K562 (cell line): ENCODE results near the gene DMAC2. TPM values are rescaled to one million over a fixed set of nuclear protein-coding genes. Genes with fewer than 3 reads are reported as not detected.
A peak's percentile ranks its signal among the peaks of the same experiment; 100 is the strongest.

Experiments used
- ATAC-seq: fragments of 200-7000 bp; cut with Tn5 transposase; 3 replicates; pipeline ENCODE4 v1.9.1; 2020; ENCODE audit warnings: moderate library complexity
- BruUV-seq: library from RNA; stranded (reverse); fragments of 400-500 nt; replicated peaks from 2 replicates; lab custom pipeline; 2021; lab: Mats Ljungman, UMichigan
- CTCF ChIA-PET: fragments of 300-600 bp; formaldehyde crosslinking; extraction: SDS; loops from one replicate; lab custom pipeline; 2021; ENCODE audit warnings: low intra/inter-chr PET ratio; lab: Yijun Ruan, JAX
- POLR2A ChIA-PET: fragments of 300-600, 350-650 bp; sonication (Branson Sonifier 250); formaldehyde crosslinking; extraction: SDS; loops from one replicate; lab custom pipeline; 2021; ENCODE audit warnings: antibody characterized with exemption, inconsistent platforms; lab: Yijun Ruan, JAX
- DNase-seq, 4 experiments: peaks; one replicate each; pipeline versions ENCODE4 v3.0.0 to v3.0.0-alpha.2; 2011 to 2018; ENCODE audit warnings: low spot score in 3 of 4, mixed read lengths in 3 of 4; ENCODE audit errors: extremely low read depth in 1 of 4
- FAIRE-seq: peaks from 2 replicates; lab custom pipeline; 2011; peaks lifted over from hg19 to GRCh38; lab: Jason Lieb, UNC
- H2AFZ ChIP-seq: 2 replicates; pipeline ENCODE4 v1.6.0; 2011; ENCODE audit warnings: low read depth, low read length, control low read depth, inconsistent platforms
- H3K27ac ChIP-seq: fragments of 200-600 bp; 3 replicates; pipeline ENCODE4 v1.8.0; 2011; ENCODE audit warnings: low read depth, mild to moderate bottlenecking, control low read depth, inconsistent platforms, low read length, moderate library complexity, mixed read lengths; ENCODE audit errors: extremely low read depth
- H3K27me3 ChIP-seq, 2 experiments: fragments of 300-600 bp in 1 of 2; 2 replicates in 1 of 2; 3 replicates in 1 of 2; pipeline versions ENCODE4 v1.6.0 to v1.8.0; 2011; ENCODE audit warnings: inconsistent platforms in 2 of 2, low read length in 2 of 2, mild to moderate bottlenecking in 1 of 2, mixed read lengths in 1 of 2, moderate library complexity in 1 of 2; ENCODE audit not compliant: control insufficient read depth in 2 of 2, insufficient read depth in 2 of 2
- H3K36me3 ChIP-seq: fragments of 300-600 bp; 3 replicates; pipeline ENCODE4 v1.8.0; 2011; ENCODE audit warnings: mild to moderate bottlenecking, low read length, inconsistent platforms; ENCODE audit not compliant: control insufficient read depth, insufficient read depth
- H3K4me1 ChIP-seq, 2 experiments: fragments of 200-600 bp in 1 of 2; replicated peaks in 1 of 2; 2 replicates in 1 of 2; 3 replicates in 1 of 2; pipeline versions ENCODE4 v1.5.1 to v1.8.0; 2011; ENCODE audit warnings: inconsistent platforms in 2 of 2, low read length in 2 of 2, mild to moderate bottlenecking in 1 of 2, mixed read lengths in 1 of 2, moderate library complexity in 1 of 2; ENCODE audit not compliant: control insufficient read depth in 2 of 2, insufficient read depth in 2 of 2
- H3K4me2 ChIP-seq: 2 replicates; pipeline ENCODE4 v1.6.1; 2011; ENCODE audit warnings: low read length, control low read depth, inconsistent platforms, mixed read lengths; ENCODE audit not compliant: insufficient read depth
- H3K4me3 ChIP-seq: fragments of 200-600 bp; sonication (generic), shearing (Covaris generic); 2 replicates; pipeline ENCODE4 v1.5.1; 2016; ENCODE audit warnings: control low read depth, inconsistent platforms
- H3K79me2 ChIP-seq: fragments of 200-600 bp; 3 replicates; pipeline ENCODE4 v1.8.0; 2011; ENCODE audit warnings: low read length, inconsistent platforms; ENCODE audit not compliant: control insufficient read depth, insufficient read depth
- H3K9ac ChIP-seq, 2 experiments: 2 replicates each; pipeline versions ENCODE4 v1.6.0 to v1.6.1; 2011; ENCODE audit warnings: low read depth in 2 of 2, low read length in 2 of 2, control low read depth in 1 of 2, inconsistent platforms in 1 of 2, mild to moderate bottlenecking in 1 of 2, mixed read lengths in 1 of 2; ENCODE audit not compliant: insufficient read depth in 1 of 2
- H3K9me1 ChIP-seq: one replicate; pipeline ENCODE4 v1.6.0; 2011; ENCODE audit warnings: inconsistent platforms, mild to moderate bottlenecking, low read length, moderate library complexity; ENCODE audit not compliant: control insufficient read depth, insufficient read depth
- H3K9me3 ChIP-seq: replicated peaks from 2 replicates; pipeline ENCODE4 v1.5.1; 2011; ENCODE audit warnings: low read depth, low read length, inconsistent platforms; ENCODE audit not compliant: control insufficient read depth, insufficient read depth
- H4K20me1 ChIP-seq: replicated peaks from 2 replicates; pipeline ENCODE4 v1.6.1; 2011; ENCODE audit warnings: low read length, inconsistent platforms, mixed read lengths; ENCODE audit not compliant: control insufficient read depth, insufficient read depth
- OTX1 ChIP-seq: fragments of 450-650 bp; formaldehyde crosslinking; IDR thresholded peaks from 2 replicates; pipeline ENCODE4 v1.4.0; 2022; ENCODE audit warnings: mild to moderate bottlenecking
- YY1 ChIP-seq, 3 experiments: IDR thresholded peaks; 2 replicates each; pipeline ENCODE4 v1.6.1; 2011; ENCODE audit warnings: low read length in 2 of 3, mild to moderate bottlenecking in 2 of 3, moderate library complexity in 2 of 3, borderline replicate concordance in 1 of 3, control low read depth in 1 of 3, low read depth in 1 of 3; ENCODE audit not compliant: insufficient read depth in 3 of 3, insufficient replicate concordance in 2 of 3, control insufficient read depth in 1 of 3, insufficient read length in 1 of 3; ENCODE audit errors: extremely low read depth in 1 of 3
- ZNF512 ChIP-seq: IDR thresholded peaks from 2 replicates; pipeline ENCODE4 v1.6.1; 2016; ENCODE audit warnings: missing genetic modification characterization, missing compliant biosample characterization
- WGBS: fragments of 100-300 bp; shearing (Covaris generic); methylation state at CpG from one replicate; pipeline ENCODE4 v1.1.6; 2016; ENCODE audit warnings: low coverage, mixed read lengths; ENCODE audit not compliant: insufficient coverage; ENCODE audit errors: missing lambda C conversion rate; 5-methylcytosine and 5-hydroxymethylcytosine counted together
- in situ Hi-C: fragments of 300-500 bp; cut with MboI; formaldehyde crosslinking; loops from 4 replicates; pipeline ENCODE4 v1.15.0; 2018; ENCODE audit warnings: inconsistent platforms, mixed read lengths
- intact Hi-C: fragments of 100-400 bp; cut with micrococcal nuclease; formaldehyde crosslinking; loops from 2 replicates; pipeline ENCODE4 v1.14.2; 2022
- polyA plus RNA-seq, 8 experiments: library from polyadenylated mRNA; depleted of rRNA in 4 of 8; stranded (reverse) in 5 of 8; unstranded in 3 of 8; fragments of >200 nt; fragmentation: Nextera tagmentation in 2 of 8; fragmentation: Illumina TruSeq in 1 of 8; extraction: Ambion mirVana in 2 of 8; extraction: Trizol in 1 of 8; gene quantifications; 2 replicates each; pipeline versions ENCODE4 v1.2.1 to v1.2.3, GENCODE V29; 2011 to 2014; ENCODE audit warnings: inconsistent platforms in 1 of 8, missing spikeins in 1 of 8
- total RNA-seq, 7 experiments: library from RNA; depleted of rRNA in 6 of 7; stranded (reverse); fragments of >200 nt in 6 of 7; fragmentation: Illumina TruSeq in 2 of 7; extraction: Trizol in 2 of 7; gene quantifications; 2 replicates each; pipeline versions ENCODE4 v1.2.1 to v1.2.3, GENCODE V29; 2011 to 2021; ENCODE audit warnings: low replicate concordance in 1 of 7

Gene DMAC2
- total and polyA plus RNA-seq, 9 of the 15 experiments (the other 6 are each of a cell fraction or from before 2014, with no cell fraction given): 12.9 to 61.2 (median 43.1) TPM

GRCh38 chr19:41399525-41399924 lies 40.2 kb downstream of the DMAC2 start:
- H3K4me3 ChIP-seq: no peak overlapping the region
- no peak overlapping the region for H3K27ac ChIP-seq
- ATAC-seq: no peak
- no peak overlapping the region for H3K4me2 ChIP-seq
- no peak for FAIRE-seq
- peaks cover 41% of the 10 kb centered on the region for H3K79me2 ChIP-seq
- intact Hi-C loops: loop anchor here (5.0 kb wide), 1 partner anchor 33 kb away; no protein-coding TSS in a partner anchor
- CTCF ChIA-PET: no interaction called here
- no TSS peak for BruUV-seq
- no peak for DNase-seq
- no peak overlapping the region for H2AFZ ChIP-seq
- H3K4me1 ChIP-seq: peaks cover 15 to 18% of the 10 kb centered on the region in 2 experiments; a peak in 4 of 5 replicates
- WGBS: 78% methylated on average over 1 of the region's 2 CpGs
- POLR2A ChIA-PET: interaction anchor here (1.0 kb wide), 1 partner anchor 12 kb away, joined by 4 read pairs; no protein-coding TSS in a partner anchor
- H3K9me3 ChIP-seq: no peaks in the 10 kb centered on the region
- H3K9ac ChIP-seq: no peak overlapping the region
- no peaks in the 10 kb centered on the region for H3K27me3 ChIP-seq
- no peaks in the 10 kb centered on the region for H4K20me1 ChIP-seq
- H3K9me1 ChIP-seq: no peaks in the 10 kb centered on the region
- H3K36me3 ChIP-seq: peaks cover 4% of the 10 kb centered on the region; the same call in 1 of the 3 replicates
- TF ChIP-seq ZNF512 (tag) (peak; percentile 86), YY1 (IDR thresholded peaks at IDR 0.05; ENCODE audit: borderline replicate concordance in 1 of 3, control insufficient read depth in 1 of 3, extremely low read depth in 1 of 3, insufficient read depth in 3 of 3, insufficient read length in 1 of 3, insufficient replicate concordance in 2 of 3, low read depth in 1 of 3, low read length in 2 of 3) (no peak), OTX1 (CRISPR knock-in tag) (0 out of 2 replicates have a peak, but pooled peaks have one; percentile 24)
- TF ChIP-seq, all 486 proteins: peak for 2
- in situ Hi-C loops: no loop called here
